ENCODE measurements around the gene RPL29.

- no peak for TF ChIP-seq RAD21 (IDR thresholded peaks at IDR 0.05; ENCODE audit: low read depth)
- TF ChIP-seq CEBPB (IDR thresholded peaks at IDR 0.05): no peak
- no peak for TF ChIP-seq USF1 (IDR thresholded peaks at IDR 0.05)
- peak; percentile 39; the same call in 1 of the 2 replicates for TF ChIP-seq EP300 (IDR thresholded peaks at IDR 0.05; ENCODE audit: borderline replicate concordance)
- peak; percentile 86 for TF ChIP-seq YY1 (IDR thresholded peaks at IDR 0.05; ENCODE audit: low read depth)
- no peak for TF ChIP-seq FOXM1 (IDR thresholded peaks at IDR 0.05; ENCODE audit: borderline replicate concordance, low read depth)
- no peak for TF ChIP-seq CREB1 (IDR thresholded peaks at IDR 0.05; ENCODE audit: low read depth)
- no peak for TF ChIP-seq REST (IDR thresholded peaks at IDR 0.05; ENCODE audit: low read depth)
- no peak; the same call in 1 of the 2 replicates for TF ChIP-seq TAF1 (IDR thresholded peaks at IDR 0.05; ENCODE audit: low read depth)
- no peak for TF ChIP-seq NFIC (IDR thresholded peaks at IDR 0.05)
- TF ChIP-seq EGR1 (IDR thresholded peaks at IDR 0.05): no peak; the same call in 1 of the 2 replicates
Observed at GRCh38 chr3:51974963-51975851, 20.5 kb downstream of the RPL29 start, which contains the start of gene ABHD14A.
